Measurements from ENCODE around the gene SRGAP1.
"Not testable (repeated sequence)": the region's sequence is repeated elsewhere in the genome, so short reads cannot be mapped to it uniquely, and the experiment has no call there.

SRGAP1 gene

GRCh38 chr12:64057706-64058105, 213.2 kb downstream of the SRGAP1 start:
- H3K9me3 ChIP-seq (ENCODE audit: control insufficient read depth, insufficient read depth, low read length): no peaks in the 10 kb centered on the region
- no peaks in the 10 kb centered on the region for H3K27me3 ChIP-seq (ENCODE audit: control insufficient read depth, insufficient read depth, low read length)
- H3K4me1 ChIP-seq (ENCODE audit: control insufficient read depth, insufficient read depth, low read length): no peaks in the 10 kb centered on the region
- H3K9ac ChIP-seq (ENCODE audit: low read depth, low read length): no peak overlapping the region
- H3K36me3 ChIP-seq (ENCODE audit: control insufficient read depth, insufficient read depth, low read length): no peaks in the 10 kb centered on the region
- no peak overlapping the region for H3K4me3 ChIP-seq (ENCODE audit: low read depth, low read length)

GRCh38 chr12:64058541-64059265, 214.2 kb downstream of the SRGAP1 start:
- Histone ChIP-seq H3K36me3 (ENCODE audit: control insufficient read depth, insufficient read depth, low read length) (no peaks in the 10 kb centered on the region), H3K4me3 (ENCODE audit: low read depth, low read length) (no peak overlapping the region), H3K9ac (ENCODE audit: low read depth, low read length) (no peak overlapping the region), H3K9me3 (ENCODE audit: control insufficient read depth, insufficient read depth, low read length) (no peaks in the 10 kb centered on the region), H3K27me3 (ENCODE audit: control insufficient read depth, insufficient read depth, low read length) (no peaks in the 10 kb centered on the region), H3K4me1 (ENCODE audit: control insufficient read depth, insufficient read depth, low read length) (no peaks in the 10 kb centered on the region)

- Histone ChIP-seq H3K9me3 (ENCODE audit: control insufficient read depth, insufficient read depth, low read length) (no peaks in the 10 kb centered on the region), H3K4me3 (ENCODE audit: low read depth, low read length) (no peak overlapping the region), H3K4me1 (ENCODE audit: control insufficient read depth, insufficient read depth, low read length) (no peaks in the 10 kb centered on the region), H3K36me3 (ENCODE audit: control insufficient read depth, insufficient read depth, low read length) (no peaks in the 10 kb centered on the region), H3K9ac (ENCODE audit: low read depth, low read length) (no peak overlapping the region), H3K27me3 (ENCODE audit: control insufficient read depth, insufficient read depth, low read length) (no peaks in the 10 kb centered on the region)
Measured at GRCh38 chr12:64059685-64060084, 215.2 kb downstream of the SRGAP1 start.

GRCh38 chr12:64061868-64062375, 217.4 kb downstream of the SRGAP1 start:
- H3K9me3 ChIP-seq (ENCODE audit: control insufficient read depth, insufficient read depth, low read length): no peaks in the 10 kb centered on the region
- no peak overlapping the region for H3K9ac ChIP-seq (ENCODE audit: low read depth, low read length)
- H3K4me3 ChIP-seq (ENCODE audit: low read depth, low read length): no peak overlapping the region
- H3K36me3 ChIP-seq (ENCODE audit: control insufficient read depth, insufficient read depth, low read length): no peaks in the 10 kb centered on the region
- H3K27me3 ChIP-seq (ENCODE audit: control insufficient read depth, insufficient read depth, low read length): no peaks in the 10 kb centered on the region
- H3K4me1 ChIP-seq (ENCODE audit: control insufficient read depth, insufficient read depth, low read length): no peaks in the 10 kb centered on the region

- no peaks in the 10 kb centered on the region for H3K9me3 ChIP-seq (ENCODE audit: control insufficient read depth, insufficient read depth, low read length)
- no peaks in the 10 kb centered on the region for H3K36me3 ChIP-seq (ENCODE audit: control insufficient read depth, insufficient read depth, low read length)
- H3K4me3 ChIP-seq (ENCODE audit: low read depth, low read length): no peak overlapping the region
- H3K27me3 ChIP-seq (ENCODE audit: control insufficient read depth, insufficient read depth, low read length): no peaks in the 10 kb centered on the region
- no peak overlapping the region for H3K9ac ChIP-seq (ENCODE audit: low read depth, low read length)
- H3K4me1 ChIP-seq (ENCODE audit: control insufficient read depth, insufficient read depth, low read length): no peaks in the 10 kb centered on the region
Measured at GRCh38 chr12:64063121-64063520, 218.6 kb downstream of the SRGAP1 start.

- Histone ChIP-seq H3K9ac (ENCODE audit: low read depth, low read length) (no peak overlapping the region), H3K36me3 (ENCODE audit: control insufficient read depth, insufficient read depth, low read length) (no peaks in the 10 kb centered on the region), H3K9me3 (ENCODE audit: control insufficient read depth, insufficient read depth, low read length) (no peaks in the 10 kb centered on the region), H3K4me1 (ENCODE audit: control insufficient read depth, insufficient read depth, low read length) (no peaks in the 10 kb centered on the region), H3K4me3 (ENCODE audit: low read depth, low read length) (no peak overlapping the region), H3K27me3 (ENCODE audit: control insufficient read depth, insufficient read depth, low read length) (no peaks in the 10 kb centered on the region)
Measured at GRCh38 chr12:64064240-64064639, 219.7 kb downstream of the SRGAP1 start.

- Histone ChIP-seq H3K9ac (ENCODE audit: low read depth, low read length) (no peak overlapping the region), H3K4me1 (ENCODE audit: control insufficient read depth, insufficient read depth, low read length) (no peaks in the 10 kb centered on the region), H3K27me3 (ENCODE audit: control insufficient read depth, insufficient read depth, low read length) (no peaks in the 10 kb centered on the region), H3K36me3 (ENCODE audit: control insufficient read depth, insufficient read depth, low read length) (no peaks in the 10 kb centered on the region), H3K9me3 (ENCODE audit: control insufficient read depth, insufficient read depth, low read length) (no peaks in the 10 kb centered on the region), H3K4me3 (ENCODE audit: low read depth, low read length) (no peak overlapping the region)
Measured at GRCh38 chr12:64064706-64065105, 220.2 kb downstream of the SRGAP1 start.

- Histone ChIP-seq H3K4me3 (ENCODE audit: low read depth, low read length) (no peak overlapping the region), H3K9me3 (ENCODE audit: control insufficient read depth, insufficient read depth, low read length) (no peaks in the 10 kb centered on the region), H3K36me3 (ENCODE audit: control insufficient read depth, insufficient read depth, low read length) (no peaks in the 10 kb centered on the region), H3K4me1 (ENCODE audit: control insufficient read depth, insufficient read depth, low read length) (no peaks in the 10 kb centered on the region), H3K9ac (ENCODE audit: low read depth, low read length) (no peak overlapping the region), H3K27me3 (ENCODE audit: control insufficient read depth, insufficient read depth, low read length) (no peaks in the 10 kb centered on the region)
Measured at GRCh38 chr12:64065881-64066451, 221.5 kb downstream of the SRGAP1 start.

GRCh38 chr12:64066776-64067175, 222.3 kb downstream of the SRGAP1 start:
- H3K4me3 ChIP-seq (ENCODE audit: low read depth, low read length): no peak overlapping the region
- H3K36me3 ChIP-seq (ENCODE audit: control insufficient read depth, insufficient read depth, low read length): no peaks in the 10 kb centered on the region
- H3K27me3 ChIP-seq (ENCODE audit: control insufficient read depth, insufficient read depth, low read length): no peaks in the 10 kb centered on the region
- H3K9ac ChIP-seq (ENCODE audit: low read depth, low read length): no peak overlapping the region
- H3K4me1 ChIP-seq (ENCODE audit: control insufficient read depth, insufficient read depth, low read length): no peaks in the 10 kb centered on the region
- H3K9me3 ChIP-seq (ENCODE audit: control insufficient read depth, insufficient read depth, low read length): no peaks in the 10 kb centered on the region

- no peaks in the 10 kb centered on the region for H3K9me3 ChIP-seq (ENCODE audit: control insufficient read depth, insufficient read depth, low read length)
Measured at GRCh38 chr12:64070454-64070853, 226.0 kb downstream of the SRGAP1 start.

GRCh38 chr12:64072916-64073575, 228.5 kb downstream of the SRGAP1 start:
- H3K9me3 ChIP-seq (ENCODE audit: control insufficient read depth, insufficient read depth, low read length): no peaks in the 10 kb centered on the region
- no peaks in the 10 kb centered on the region for H3K36me3 ChIP-seq (ENCODE audit: control insufficient read depth, insufficient read depth, low read length)
- H3K27me3 ChIP-seq (ENCODE audit: control insufficient read depth, insufficient read depth, low read length): no peaks in the 10 kb centered on the region
- H3K9ac ChIP-seq (ENCODE audit: low read depth, low read length): no peak overlapping the region
- H3K4me1 ChIP-seq (ENCODE audit: control insufficient read depth, insufficient read depth, low read length): no peaks in the 10 kb centered on the region
- H3K4me3 ChIP-seq (ENCODE audit: low read depth, low read length): no peak overlapping the region

More at GRCh38 chr12:64070454-64070853, 226.0 kb downstream of the SRGAP1 start:
- no peaks in the 10 kb centered on the region for H3K4me1 ChIP-seq (ENCODE audit: control insufficient read depth, insufficient read depth, low read length)
- no peak overlapping the region for H3K9ac ChIP-seq (ENCODE audit: low read depth, low read length)
- H3K27me3 ChIP-seq (ENCODE audit: control insufficient read depth, insufficient read depth, low read length): no peaks in the 10 kb centered on the region
- no peak overlapping the region for H3K4me3 ChIP-seq (ENCODE audit: low read depth, low read length)
- no peaks in the 10 kb centered on the region for H3K36me3 ChIP-seq (ENCODE audit: control insufficient read depth, insufficient read depth, low read length)

- not testable (repeated sequence) for H3K4me3 ChIP-seq (ENCODE audit: low read depth, low read length)
Measured at GRCh38 chr12:64076565-64076964, 232.1 kb downstream of the SRGAP1 start.

More at GRCh38 chr12:64076565-64076964, 232.1 kb downstream of the SRGAP1 start:
- H3K27me3 ChIP-seq (ENCODE audit: control insufficient read depth, insufficient read depth, low read length); H3K4me1 ChIP-seq (ENCODE audit: control insufficient read depth, insufficient read depth, low read length); H3K9me3 ChIP-seq (ENCODE audit: control insufficient read depth, insufficient read depth, low read length); H3K9ac ChIP-seq (ENCODE audit: low read depth, low read length); H3K36me3 ChIP-seq (ENCODE audit: control insufficient read depth, insufficient read depth, low read length): not testable (repeated sequence)
